ENCODE results near the gene SGF29. TPM values are rescaled to one million over a fixed set of nuclear protein-coding genes. Genes with fewer than 3 reads are reported as not detected.
"Not testable (repeated sequence)": the region's sequence is repeated elsewhere in the genome, so short reads cannot be mapped to it uniquely, and the experiment has no call there.

The SGF29 gene
- total RNA-seq, 1 donor from 2014 or later: 40.6 TPM

DNA sequence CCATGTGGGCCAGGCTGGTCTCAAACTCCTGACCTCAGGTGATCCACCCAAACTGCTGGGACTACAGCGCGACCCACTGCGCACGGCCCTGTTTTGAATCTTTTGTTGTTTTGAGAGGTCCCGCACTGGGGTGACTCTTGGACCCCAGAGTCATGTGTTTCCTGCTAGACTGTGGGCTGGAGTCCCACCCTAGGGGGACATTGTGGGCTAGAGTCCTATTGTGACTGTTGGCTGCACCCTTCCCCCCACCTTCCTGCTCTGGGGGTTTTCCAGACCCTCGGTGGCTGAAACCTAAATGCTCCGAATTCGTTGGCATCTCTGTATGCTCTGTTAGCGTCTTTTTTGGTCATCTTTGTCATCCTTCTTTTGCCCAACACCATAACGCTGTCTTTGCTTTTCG is 30.9 kb upstream of the SGF29 start:
- intact Hi-C loops (cut with DNase I): no loop called here

GRCh38 chr16:28524681-28525171 is 29.0 kb upstream of the SGF29 start:
- H3K9me3 ChIP-seq: no peaks in the 10 kb centered on the region
- H3K27me3 ChIP-seq (ENCODE audit: low read depth): no peaks in the 10 kb centered on the region
- TF ChIP-seq, protein P1, sequence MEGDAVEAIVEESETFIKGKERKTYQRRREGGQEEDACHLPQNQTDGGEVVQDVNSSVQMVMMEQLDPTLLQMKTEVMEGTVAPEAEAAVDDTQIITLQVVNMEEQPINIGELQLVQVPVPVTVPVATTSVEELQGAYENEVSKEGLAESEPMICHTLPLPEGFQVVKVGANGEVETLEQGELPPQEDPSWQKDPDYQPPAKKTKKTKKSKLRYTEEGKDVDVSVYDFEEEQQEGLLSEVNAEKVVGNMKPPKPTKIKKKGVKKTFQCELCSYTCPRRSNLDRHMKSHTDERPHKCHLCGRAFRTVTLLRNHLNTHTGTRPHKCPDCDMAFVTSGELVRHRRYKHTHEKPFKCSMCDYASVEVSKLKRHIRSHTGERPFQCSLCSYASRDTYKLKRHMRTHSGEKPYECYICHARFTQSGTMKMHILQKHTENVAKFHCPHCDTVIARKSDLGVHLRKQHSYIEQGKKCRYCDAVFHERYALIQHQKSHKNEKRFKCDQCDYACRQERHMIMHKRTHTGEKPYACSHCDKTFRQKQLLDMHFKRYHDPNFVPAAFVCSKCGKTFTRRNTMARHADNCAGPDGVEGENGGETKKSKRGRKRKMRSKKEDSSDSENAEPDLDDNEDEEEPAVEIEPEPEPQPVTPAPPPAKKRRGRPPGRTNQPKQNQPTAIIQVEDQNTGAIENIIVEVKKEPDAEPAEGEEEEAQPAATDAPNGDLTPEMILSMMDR (IDR thresholded peaks at IDR 0.05): no peak
- no peak overlapping the region for H3K27ac ChIP-seq
- no peaks in the 10 kb centered on the region for H3K36me3 ChIP-seq
- intact Hi-C loops (cut with DNase I): no loop called here
- no peaks in the 10 kb centered on the region for H3K4me1 ChIP-seq
- DNase-seq: no peak
- H3K4me3 ChIP-seq: no peak overlapping the region
- no peak for ATAC-seq

More for the DNA sequence above, 30.9 kb upstream of the SGF29 start:
- no peaks in the 10 kb centered on the region for H3K27me3 ChIP-seq (ENCODE audit: low read depth)
- H3K4me1 ChIP-seq: no peaks in the 10 kb centered on the region
- H3K36me3 ChIP-seq: no peaks in the 10 kb centered on the region
- H3K27ac ChIP-seq: no peak overlapping the region
- ATAC-seq (no peak), DNase-seq (no peak)
- H3K9me3 ChIP-seq: no peaks in the 10 kb centered on the region
- no peak overlapping the region for H3K4me3 ChIP-seq
- TF ChIP-seq, protein P1 (IDR thresholded peaks at IDR 0.05): no peak

- Histone ChIP-seq H3K4me3 (no peak overlapping the region), H3K27me3 (ENCODE audit: low read depth) (no peaks in the 10 kb centered on the region), H3K4me1 (peaks cover 3% of the 10 kb centered on the region), H3K36me3 (no peaks in the 10 kb centered on the region), H3K27ac (no peak overlapping the region), H3K9me3 (no peaks in the 10 kb centered on the region)
- no peak for DNase-seq
- no peak for ATAC-seq
- TF ChIP-seq, protein P1 (IDR thresholded peaks at IDR 0.05): no peak
- intact Hi-C loops (cut with DNase I): no loop called here
Observed at GRCh38 chr16:28526201-28527099, 27.3 kb upstream of the SGF29 start.

GRCh38 chr16:28527100-28527785 is 26.5 kb upstream of the SGF29 start:
- intact Hi-C loops (cut with DNase I); H3K36me3 ChIP-seq; H3K9me3 ChIP-seq; DNase-seq; H3K27ac ChIP-seq; ATAC-seq; H3K4me3 ChIP-seq; H3K27me3 ChIP-seq (ENCODE audit: low read depth): not testable (repeated sequence)
- H3K4me1 ChIP-seq: peaks cover 11% of the 10 kb centered on the region

DNA sequence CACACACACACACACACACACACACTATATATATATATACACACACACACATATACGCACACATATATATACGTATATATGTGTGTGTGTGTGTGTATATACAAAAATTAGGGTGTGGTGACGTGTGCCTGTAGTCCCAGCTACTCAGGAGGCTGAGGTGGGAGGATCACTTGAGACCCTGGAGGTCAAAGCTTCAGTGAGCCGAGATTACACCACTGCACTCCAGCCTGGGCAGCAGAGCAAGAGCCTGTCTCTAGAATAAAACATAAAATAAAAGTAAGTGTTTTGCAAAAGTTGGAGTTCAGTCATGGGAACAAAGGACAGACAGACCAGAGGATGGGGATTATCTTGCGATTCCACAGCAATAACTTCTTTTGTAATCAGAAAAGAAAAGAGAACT is 25.7 kb upstream of the SGF29 start:
- TF ChIP-seq, protein P1 (IDR thresholded peaks at IDR 0.05): no peak
- no peaks in the 10 kb centered on the region for H3K27me3 ChIP-seq (ENCODE audit: low read depth)
- no peak for ATAC-seq
- H3K36me3 ChIP-seq: no peaks in the 10 kb centered on the region
- no peak overlapping the region for H3K27ac ChIP-seq
- intact Hi-C loops (cut with DNase I): no loop called here
- H3K4me3 ChIP-seq: no peak overlapping the region
- H3K9me3 ChIP-seq: no peaks in the 10 kb centered on the region
- DNase-seq: no peak
- peaks cover 18% of the 10 kb centered on the region for H3K4me1 ChIP-seq

DNA sequence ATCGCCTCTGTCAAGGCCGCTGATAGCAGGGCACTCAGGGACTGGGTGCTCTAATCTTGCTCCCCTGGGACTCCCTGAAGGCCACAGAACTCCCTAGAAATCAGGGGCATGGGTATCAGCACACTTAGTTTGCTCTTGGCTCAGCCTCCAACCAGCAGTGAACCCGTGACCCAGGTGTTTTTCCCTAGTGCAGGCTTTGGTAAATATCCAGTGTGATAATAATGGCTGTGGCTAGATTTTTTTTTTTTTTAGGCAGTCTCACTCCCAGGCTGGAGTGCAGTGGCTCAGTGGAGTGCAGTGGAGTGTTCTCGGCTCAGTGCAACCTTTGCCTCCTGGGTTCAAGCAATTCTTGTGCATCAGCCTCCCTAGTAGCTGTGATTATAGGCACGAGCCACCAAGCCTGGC is 25.3 kb upstream of the SGF29 start:
- Histone ChIP-seq H3K27me3 (ENCODE audit: low read depth) (no peaks in the 10 kb centered on the region), H3K4me3 (no peak overlapping the region), H3K36me3 (no peaks in the 10 kb centered on the region), H3K9me3 (no peaks in the 10 kb centered on the region), H3K4me1 (peaks cover 21% of the 10 kb centered on the region), H3K27ac (no peak overlapping the region)
- DNase-seq (no peak), ATAC-seq (no peak)
- TF ChIP-seq, protein P1 (IDR thresholded peaks at IDR 0.05): no peak
- intact Hi-C loops (cut with DNase I): no loop called here
